B cell (primary cell): ENCODE results near the gene CLDN6. TPM values are rescaled to one million over a fixed set of nuclear protein-coding genes. Genes with fewer than 3 reads are reported as not detected.

ENCODE experiments used
- ATAC-seq: fragments of 200-7000 bp; cut with Tn5 transposase; one replicate; pipeline ENCODE4 v1.10.0; 2021; ENCODE audit warnings: low read depth, mild to moderate bottlenecking, moderate number of reproducible peaks, moderate library complexity
- CTCF ChIA-PET: fragments of 350-600 bp; sonication (Branson Sonifier 250); formaldehyde crosslinking; loops from one replicate; lab custom pipeline; 2021; ENCODE audit warnings: antibody characterized with exemption, inconsistent platforms; lab: Charles Lee
- POLR2A ChIA-PET: fragments of 350-600 bp; sonication (Branson Sonifier 250); formaldehyde crosslinking; loops from one replicate; lab custom pipeline; 2021; ENCODE audit warnings: antibody characterized with exemption; lab: Charles Lee
- DNase-seq: peaks from one replicate; pipeline ENCODE4 v3.0.0; 2013
- H2AFZ ChIP-seq: 2 replicates; pipeline ENCODE4 v1.6.1; 2012; ENCODE audit warnings: mild to moderate bottlenecking, low read depth, low read length; ENCODE audit not compliant: insufficient read depth, poor library complexity, severe bottlenecking
- H3K27ac ChIP-seq, 2 donors: 1 replicate in 1 of 2; 2 replicates in 1 of 2; pipeline ENCODE4 v1.5.1; 2012 to 2013; ENCODE audit warnings: low read length in 2 of 2, mild to moderate bottlenecking in 2 of 2, moderate library complexity in 1 of 2
- H3K27me3 ChIP-seq, 4 experiments: fragments of 200-600 bp in 1 of 4; sonication (generic) in 1 of 4; replicated peaks in 1 of 4; 1 replicate in 2 of 4; 2 replicates in 2 of 4; pipeline versions ENCODE4 v1.6.1 to v1.7.0; 2013 to 2016; ENCODE audit warnings: low read length in 3 of 4, mild to moderate bottlenecking in 2 of 4, mixed read lengths in 1 of 4, moderate library complexity in 1 of 4; ENCODE audit not compliant: insufficient read depth in 4 of 4, control insufficient read depth in 3 of 4; ENCODE audit errors: control extremely low read depth in 1 of 4
- H3K36me3 ChIP-seq, 2 experiments: replicated peaks in 1 of 2; 1 replicate in 1 of 2; 2 replicates in 1 of 2; pipeline versions ENCODE4 v1.6.1 to v1.7.1; 2013; ENCODE audit warnings: low read length in 1 of 2; ENCODE audit not compliant: insufficient read depth in 2 of 2, control insufficient read depth in 1 of 2; ENCODE audit errors: control extremely low read depth in 1 of 2, extremely low read depth in 1 of 2
- H3K4me1 ChIP-seq, 2 donors: fragments of 200-600 bp in 1 of 2; sonication (generic) in 1 of 2; 1 replicate in 1 of 2; 2 replicates in 1 of 2; pipeline versions ENCODE4 v1.5.1 to v1.6.1; 2013 to 2017; ENCODE audit warnings: low read length in 2 of 2; ENCODE audit not compliant: control insufficient read depth in 2 of 2, insufficient read depth in 2 of 2
- H3K4me2 ChIP-seq: replicated peaks from 2 replicates; pipeline ENCODE3; 2012; ENCODE audit warnings: mild to moderate bottlenecking, low read depth, low read length; ENCODE audit not compliant: poor library complexity, severe bottlenecking
- H3K4me3 ChIP-seq, 5 experiments: fragments of 200-600 bp in 1 of 5; sonication (generic) in 1 of 5; 1 replicate in 3 of 5; 2 replicates in 2 of 5; pipeline versions ENCODE4 v1.5.1 to v1.7.0; 2011 to 2016; ENCODE audit warnings: low read length in 4 of 5, mild to moderate bottlenecking in 4 of 5, low read depth in 2 of 5, control low read depth in 1 of 5, moderate library complexity in 1 of 5; ENCODE audit not compliant: insufficient read depth in 1 of 5; ENCODE audit errors: control extremely low read depth in 1 of 5, extremely low read depth in 1 of 5
- H3K79me2 ChIP-seq: fragments of 200-600 bp; sonication (generic); one replicate; pipeline ENCODE4 v1.6.0; 2016; ENCODE audit warnings: low read length; ENCODE audit not compliant: control insufficient read depth, insufficient read depth
- H3K9ac ChIP-seq: fragments of 200-600 bp; sonication (generic); 2 replicates; pipeline ENCODE4 v1.6.1; 2017; ENCODE audit warnings: mild to moderate bottlenecking, low read length, moderate library complexity
- H3K9me3 ChIP-seq, 3 donors: one replicate each; pipeline versions ENCODE4 v1.6.1 to v1.7.1; 2013; ENCODE audit warnings: low read length in 2 of 3; ENCODE audit not compliant: control insufficient read depth in 2 of 3, insufficient read depth in 1 of 3; ENCODE audit errors: control extremely low read depth in 1 of 3
- H4K20me1 ChIP-seq: 2 replicates; pipeline ENCODE4 v1.6.0; 2012; ENCODE audit warnings: mild to moderate bottlenecking, low read length; ENCODE audit not compliant: insufficient read depth, control insufficient read depth, poor library complexity, severe bottlenecking
- H3K27ac Mint-ChIP-seq: one replicate; pipeline ENCODE4 v1.8.0; 2021; ENCODE audit warnings: mixed read lengths
- H3K27me3 Mint-ChIP-seq: one replicate; pipeline ENCODE4 v1.8.0; 2021; ENCODE audit warnings: mixed read lengths
- H3K4me1 Mint-ChIP-seq: one replicate; pipeline ENCODE4 v1.8.0; 2021; ENCODE audit warnings: mixed read lengths
- H3K4me3 Mint-ChIP-seq: one replicate; pipeline ENCODE4 v1.8.0; 2021; ENCODE audit warnings: mixed read lengths
- H3K9me3 Mint-ChIP-seq: one replicate; pipeline ENCODE4 v1.8.0; 2022; ENCODE audit warnings: mixed read lengths; ENCODE audit not compliant: insufficient read depth
- EZH2 ChIP-seq: IDR thresholded peaks from 2 replicates; pipeline ENCODE4 v1.6.1; 2012; ENCODE audit warnings: borderline replicate concordance, low read depth, mild to moderate bottlenecking, moderate library complexity, low read length; ENCODE audit not compliant: insufficient read depth, poor library complexity, severe bottlenecking
- WGBS: methylation state at CpG from one replicate; pipeline ENCODE4 v1.1.5; 2013; ENCODE audit warnings: missing lambda C conversion rate; ENCODE audit not compliant: insufficient coverage; 5-methylcytosine and 5-hydroxymethylcytosine counted together
- intact Hi-C: fragments of 100-400 bp; cut with micrococcal nuclease; formaldehyde crosslinking; loops from one replicate; pipeline ENCODE4 v1.10.0; 2022
- polyA plus RNA-seq: library from polyadenylated mRNA; depleted of rRNA; stranded (reverse); fragments of >200 nt; gene quantifications from 2 replicates; pipeline ENCODE4 v1.2.3, GENCODE V29; 2012
- total RNA-seq, 2 donors: library from RNA; stranded (reverse); fragments of 120-200 nt in 1 of 2; gene quantifications; 1 replicate in 1 of 2; 2 replicates in 1 of 2; pipeline versions ENCODE4 v1.2.3 to v1.2.4, GENCODE V29; 2013 to 2022
- TF ChIP-seq, protein P1 (sequence below): fragments of 200-600 bp; IDR thresholded peaks from one replicate; pipeline ENCODE4 v1.8.0; 2022; ENCODE audit warnings: antibody characterized with exemption, mild to moderate bottlenecking

Gene CLDN6
- total and polyA plus RNA-seq, 2 donors (not counting 1 experiment from before 2014, with no cell fraction given): not detected

DNA sequence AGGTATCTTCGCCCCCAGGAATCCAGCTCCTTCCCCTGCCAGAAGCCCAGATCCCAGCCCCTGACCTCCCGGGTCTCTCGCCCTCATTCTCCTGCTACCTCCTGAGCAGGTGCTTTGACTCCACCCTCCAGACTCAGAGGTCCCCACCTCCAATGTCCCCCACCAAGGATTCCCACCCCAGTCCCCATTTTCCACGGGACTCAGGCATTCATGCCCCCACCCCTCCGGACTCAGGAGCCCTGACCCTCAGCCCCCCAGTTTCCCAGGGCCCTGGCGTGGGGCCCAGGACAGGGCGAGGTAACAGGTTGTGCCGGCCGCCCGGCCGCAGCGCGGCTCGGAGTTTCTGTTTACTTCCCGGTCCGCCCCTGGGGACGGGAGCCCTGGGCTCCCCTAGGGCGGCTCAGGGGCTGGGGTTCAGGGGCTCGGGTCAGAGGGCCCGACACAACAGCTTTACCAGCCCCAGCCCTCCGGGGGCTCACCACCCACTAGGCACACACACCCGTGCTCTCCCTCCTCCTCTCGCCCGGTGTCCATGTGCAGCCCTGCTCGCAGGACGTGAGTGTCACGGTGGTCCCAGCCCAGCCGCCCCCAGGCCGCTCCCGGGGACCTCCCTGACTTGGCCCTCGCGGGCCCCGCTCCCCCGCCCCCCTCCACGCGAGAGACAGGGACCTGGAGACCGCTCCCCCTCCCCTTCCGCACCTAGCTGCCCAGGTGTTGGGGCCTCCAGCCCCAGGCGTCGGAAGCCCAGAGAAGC lies 18.2 kb upstream of the CLDN6 start:
- no peaks in the 10 kb centered on the region for H3K36me3 ChIP-seq
- peak overlapping the region; percentile 38 for H2AFZ ChIP-seq
- peaks cover 0 to 17% (median 0%) of the 10 kb centered on the region in 3 donors for H3K9me3 ChIP-seq
- no peaks in the 10 kb centered on the region for H3K79me2 ChIP-seq
- peaks cover 15 to 30% of the 10 kb centered on the region in 2 donors for H3K4me1 ChIP-seq
- Mint-ChIP-seq H3K4me3 (peak overlapping the region; percentile 49), H3K9me3 (no peaks in the 10 kb centered on the region), H3K27me3 (peaks cover 58% of the 10 kb centered on the region), H3K4me1 (peaks cover 14% of the 10 kb centered on the region), H3K27ac (peak overlapping the region; percentile 70)
- peak overlapping the region in 4 of 5 experiments; percentile 1 to 19 (median 9) for H3K4me3 ChIP-seq
- no peak for DNase-seq
- H3K27ac ChIP-seq: no peak overlapping the region
- ChIA-PET POLR2A (interaction anchor here (0.6 kb wide), 1 partner anchor 57 kb away, joined by 4 read pairs; no protein-coding TSS in a partner anchor), CTCF (interaction anchor here (5.3 kb wide), 1 partner anchor 8 kb away, joined by 35 read pairs; the partner anchor contains the start of gene MMP25)
- H3K4me2 ChIP-seq: peak overlapping the region; percentile 73
- intact Hi-C loops: no loop called here
- WGBS: 3% methylated on average over 34 of the region's 40 CpGs
- H3K27me3 ChIP-seq: peaks cover 0 to 84% (median 44%) of the 10 kb centered on the region in 4 experiments
- H3K9ac ChIP-seq: no peak overlapping the region
- peak; percentile 26 for ATAC-seq
- peaks cover 8% of the 10 kb centered on the region for H4K20me1 ChIP-seq
- TF ChIP-seq, protein P1, sequence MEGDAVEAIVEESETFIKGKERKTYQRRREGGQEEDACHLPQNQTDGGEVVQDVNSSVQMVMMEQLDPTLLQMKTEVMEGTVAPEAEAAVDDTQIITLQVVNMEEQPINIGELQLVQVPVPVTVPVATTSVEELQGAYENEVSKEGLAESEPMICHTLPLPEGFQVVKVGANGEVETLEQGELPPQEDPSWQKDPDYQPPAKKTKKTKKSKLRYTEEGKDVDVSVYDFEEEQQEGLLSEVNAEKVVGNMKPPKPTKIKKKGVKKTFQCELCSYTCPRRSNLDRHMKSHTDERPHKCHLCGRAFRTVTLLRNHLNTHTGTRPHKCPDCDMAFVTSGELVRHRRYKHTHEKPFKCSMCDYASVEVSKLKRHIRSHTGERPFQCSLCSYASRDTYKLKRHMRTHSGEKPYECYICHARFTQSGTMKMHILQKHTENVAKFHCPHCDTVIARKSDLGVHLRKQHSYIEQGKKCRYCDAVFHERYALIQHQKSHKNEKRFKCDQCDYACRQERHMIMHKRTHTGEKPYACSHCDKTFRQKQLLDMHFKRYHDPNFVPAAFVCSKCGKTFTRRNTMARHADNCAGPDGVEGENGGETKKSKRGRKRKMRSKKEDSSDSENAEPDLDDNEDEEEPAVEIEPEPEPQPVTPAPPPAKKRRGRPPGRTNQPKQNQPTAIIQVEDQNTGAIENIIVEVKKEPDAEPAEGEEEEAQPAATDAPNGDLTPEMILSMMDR: no peak
- no peak for TF ChIP-seq EZH2
